SU-DHL-6 (cell line): ENCODE results near the gene RTN4R.

Source experiments
- CTCF ChIP-seq: fragments of 200-600 bp; sonication (generic); IDR thresholded peaks from one replicate; pipeline ENCODE4 v1.5.1; 2017; ENCODE audit warnings: antibody characterized with exemption, mild to moderate bottlenecking, low read length, moderate library complexity; ENCODE audit not compliant: insufficient read depth, poor library complexity, severe bottlenecking
- EZH2phosphoT487 ChIP-seq: fragments of 200-600 bp; sonication (generic), shearing (Covaris generic); conservative IDR thresholded peaks from 2 replicates; pipeline ENCODE4 v1.6.1; 2018; ENCODE audit warnings: mild to moderate bottlenecking, antibody characterized with exemption, low read length, moderate library complexity, mixed read lengths

GRCh38 chr22:20256551-20257211 lies 11.4 kb downstream of the RTN4R start:
- TF ChIP-seq CTCF (no peak), EZH2phosphoT487 (no peak)
